Gastrocnemius medialis (tissue), 4 donors: ENCODE data around the gene CCDC146. TPM values are rescaled to one million over a fixed set of nuclear protein-coding genes. Genes with fewer than 3 reads are reported as not detected.

Experiments used
- ATAC-seq, 2 donors: fragments of 150-250 bp; one replicate each; pipeline ENCODE4 v1.9.1; 2016
- DNase-seq, 2 donors: peaks; one replicate each; pipeline ENCODE4 v3.0.0-alpha.2; 2019
- H3K27ac ChIP-seq, 4 donors: fragments of 200-600 bp; sonication (generic); 1 replicate in 1 of 4; 2 replicates in 3 of 4; pipeline ENCODE4 v1.5.1; 2016 to 2018; ENCODE audit warnings: mild to moderate bottlenecking in 2 of 4, moderate library complexity in 1 of 4
- H3K27me3 ChIP-seq, 3 donors: fragments of 200-600 bp; sonication (generic) in 2 of 3; 1 replicate in 1 of 3; 2 replicates in 2 of 3; pipeline versions ENCODE4 v1.5.1 to v1.6.0; 2016 to 2019; ENCODE audit warnings: mild to moderate bottlenecking in 1 of 3, moderate library complexity in 1 of 3
- H3K36me3 ChIP-seq, 2 donors: fragments of 200-600 bp; sonication (generic) in 1 of 2; one replicate each; pipeline ENCODE4 v1.5.1; 2017 to 2018
- H3K4me1 ChIP-seq, 2 donors: fragments of 200-600 bp; sonication (generic) in 1 of 2; one replicate each; pipeline ENCODE4 v1.5.1; 2016 to 2017; ENCODE audit warnings: mild to moderate bottlenecking in 2 of 2
- H3K4me3 ChIP-seq, 4 donors: fragments of 200-600 bp; sonication (generic) in 3 of 4; 1 replicate in 1 of 4; 2 replicates in 3 of 4; pipeline ENCODE4 v1.5.1; 2016 to 2019; ENCODE audit warnings: mild to moderate bottlenecking in 2 of 4
- H3K9me3 ChIP-seq, 3 donors: fragments of 200-600 bp; sonication (generic) in 2 of 3; 1 replicate in 1 of 3; 2 replicates in 2 of 3; pipeline ENCODE4 v1.5.1; 2016 to 2019
- POLR2A ChIP-seq, 2 donors: fragments of 450-650 bp; IDR thresholded peaks; one replicate each; pipeline ENCODE4 v1.6.1; 2017; ENCODE audit warnings: antibody characterized with exemption in 2 of 2, mild to moderate bottlenecking in 2 of 2, moderate library complexity in 2 of 2
- in situ Hi-C, 4 donors: fragments of 200-750 bp; cut with MboI; loops; one replicate each; pipeline versions ENCODE4 v1.15.0 to v1.8.0; 2017; ENCODE audit warnings: low sequenced_read_pairs in 4 of 4
- intact Hi-C: fragments of 100-400 bp; cut with DNase I; formaldehyde crosslinking; loops from one replicate; pipeline ENCODE4 v1.15.1; 2023; ENCODE audit warnings: low total_unique reads
- total RNA-seq, 4 donors: library from RNA; depleted of rRNA; stranded (reverse); fragments of >200 nt; gene quantifications; one replicate each; pipeline versions ENCODE4 v1.1.0 to v1.2.3, GENCODE V29; 2016
- TF ChIP-seq, protein P1 (sequence below), 5 experiments: fragments of 450-650 bp in 3 of 5; fragments of 200-600 bp in 2 of 5; sonication (generic) in 2 of 5; IDR thresholded peaks in 4 of 5; conservative IDR thresholded peaks in 1 of 5; 1 replicate in 4 of 5; 2 replicates in 1 of 5; pipeline ENCODE4 v1.5.1; 2016 to 2019; ENCODE audit warnings: antibody characterized with exemption in 5 of 5, mild to moderate bottlenecking in 3 of 5, moderate library complexity in 3 of 5

The CCDC146 gene
- total RNA-seq, 4 donors from 2014 or later = 1.4 to 4.3 (median 2.8) TPM

DNA sequence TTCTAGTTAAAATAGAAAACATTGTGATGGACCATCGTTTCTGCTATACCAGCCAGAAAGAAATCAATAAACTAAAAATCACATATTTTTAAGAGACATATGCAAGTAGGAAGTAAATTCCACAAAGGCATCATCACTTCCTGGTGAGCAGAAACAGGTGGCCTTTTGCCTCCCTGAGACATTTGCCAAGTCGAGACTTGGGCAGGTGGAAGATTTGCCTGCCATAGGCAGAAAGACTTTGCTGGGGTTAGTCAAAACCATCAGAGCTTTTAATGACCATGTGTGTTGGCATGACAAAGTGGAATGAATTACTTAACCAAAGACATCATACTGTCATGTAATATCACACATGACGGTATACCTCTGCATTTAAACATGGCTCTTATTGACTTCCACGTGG lies 143.3 kb downstream of the CCDC146 start:
- H3K4me3 ChIP-seq = no peak overlapping the region
- intact Hi-C loops = no loop called here
- DNase-seq = no peak
- H3K4me1 ChIP-seq = no peaks in the 10 kb centered on the region
- H3K27me3 ChIP-seq = no peaks in the 10 kb centered on the region
- ATAC-seq = no peak
- in situ Hi-C loops = no loop called here
- H3K9me3 ChIP-seq = no peaks in the 10 kb centered on the region
- TF ChIP-seq, protein P1, sequence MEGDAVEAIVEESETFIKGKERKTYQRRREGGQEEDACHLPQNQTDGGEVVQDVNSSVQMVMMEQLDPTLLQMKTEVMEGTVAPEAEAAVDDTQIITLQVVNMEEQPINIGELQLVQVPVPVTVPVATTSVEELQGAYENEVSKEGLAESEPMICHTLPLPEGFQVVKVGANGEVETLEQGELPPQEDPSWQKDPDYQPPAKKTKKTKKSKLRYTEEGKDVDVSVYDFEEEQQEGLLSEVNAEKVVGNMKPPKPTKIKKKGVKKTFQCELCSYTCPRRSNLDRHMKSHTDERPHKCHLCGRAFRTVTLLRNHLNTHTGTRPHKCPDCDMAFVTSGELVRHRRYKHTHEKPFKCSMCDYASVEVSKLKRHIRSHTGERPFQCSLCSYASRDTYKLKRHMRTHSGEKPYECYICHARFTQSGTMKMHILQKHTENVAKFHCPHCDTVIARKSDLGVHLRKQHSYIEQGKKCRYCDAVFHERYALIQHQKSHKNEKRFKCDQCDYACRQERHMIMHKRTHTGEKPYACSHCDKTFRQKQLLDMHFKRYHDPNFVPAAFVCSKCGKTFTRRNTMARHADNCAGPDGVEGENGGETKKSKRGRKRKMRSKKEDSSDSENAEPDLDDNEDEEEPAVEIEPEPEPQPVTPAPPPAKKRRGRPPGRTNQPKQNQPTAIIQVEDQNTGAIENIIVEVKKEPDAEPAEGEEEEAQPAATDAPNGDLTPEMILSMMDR (IDR thresholded peaks at IDR 0.05 in 4 of 5, conservative IDR thresholded peaks at IDR 0.05 in 1 of 5) = no peak
- TF ChIP-seq POLR2A (IDR thresholded peaks at IDR 0.05) = no peak
- no peaks in the 10 kb centered on the region for H3K36me3 ChIP-seq
- H3K27ac ChIP-seq = no peak overlapping the region

DNA sequence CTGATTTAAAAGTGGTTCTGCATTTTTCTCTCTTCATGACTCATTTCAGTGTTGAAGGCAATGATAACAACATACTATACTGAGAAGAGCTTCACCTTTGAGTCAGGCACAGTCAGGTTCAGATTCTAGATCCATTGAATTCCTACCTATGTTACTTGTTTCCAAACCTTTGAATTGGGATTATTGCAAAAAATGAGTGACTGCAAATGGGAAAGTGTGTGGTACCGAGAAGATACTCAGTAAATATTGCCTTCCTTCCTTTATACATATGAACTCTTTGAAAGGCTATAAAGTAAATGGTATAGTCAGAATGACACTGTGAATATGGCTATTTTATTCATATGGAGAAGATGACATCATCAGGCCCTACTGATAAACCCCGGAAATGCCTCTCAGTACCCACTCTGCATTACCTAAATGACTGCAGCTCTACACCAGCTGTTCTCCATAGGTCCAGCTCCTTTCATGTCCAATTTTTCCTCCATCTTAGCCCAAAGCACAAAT lies 143.9 kb downstream of the CCDC146 start:
- Histone ChIP-seq H3K4me1 (no peaks in the 10 kb centered on the region), H3K9me3 (no peaks in the 10 kb centered on the region), H3K27ac (no peak overlapping the region), H3K27me3 (no peaks in the 10 kb centered on the region), H3K4me3 (no peak overlapping the region), H3K36me3 (no peaks in the 10 kb centered on the region)
- in situ Hi-C loops (no loop called here), intact Hi-C loops (no loop called here)
- ATAC-seq (no peak), DNase-seq (no peak)
- TF ChIP-seq POLR2A (IDR thresholded peaks at IDR 0.05) = no peak
- TF ChIP-seq, protein P1 (IDR thresholded peaks at IDR 0.05 in 4 of 5, conservative IDR thresholded peaks at IDR 0.05 in 1 of 5) = no peak

DNA sequence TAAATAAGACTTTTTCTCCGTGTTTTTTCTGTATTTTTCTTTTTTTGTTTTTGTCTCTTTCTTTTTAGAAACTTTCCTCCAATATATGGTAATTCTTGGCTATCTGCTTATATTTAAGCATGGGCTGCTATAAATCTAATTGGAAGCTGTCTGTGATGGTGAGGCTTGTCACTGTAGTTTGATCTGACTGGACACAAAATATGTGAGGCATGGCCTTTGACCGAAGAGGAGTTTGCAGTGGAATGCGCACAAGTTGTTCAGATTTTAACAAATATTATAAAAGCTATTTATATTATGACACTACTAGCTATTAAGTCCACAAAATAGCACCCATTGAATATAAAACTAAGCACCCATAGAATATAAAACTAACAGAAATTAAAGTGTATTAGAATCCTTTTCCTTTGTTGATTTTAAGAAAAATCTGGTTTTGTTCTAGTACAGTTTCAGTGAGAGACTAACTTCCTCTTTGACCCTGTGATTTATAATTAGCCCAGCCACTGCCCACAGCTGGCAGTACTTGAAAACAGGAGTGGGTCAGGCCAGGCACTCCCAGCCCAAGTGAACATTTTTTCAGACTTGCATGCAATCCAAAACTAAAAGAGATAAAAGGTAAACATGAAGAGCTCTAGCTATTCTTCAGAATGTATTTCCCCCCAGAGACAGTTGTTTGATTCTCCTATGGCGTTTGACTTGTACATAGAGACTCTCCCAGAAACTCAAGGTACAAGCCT lies 147.1 kb downstream of the CCDC146 start:
- in situ Hi-C loops (no loop called here), intact Hi-C loops (no loop called here)
- no peaks in the 10 kb centered on the region for H3K27me3 ChIP-seq
- no peak for DNase-seq
- peaks cover 0 to 2% of the 10 kb centered on the region in 2 donors for H3K36me3 ChIP-seq
- H3K4me3 ChIP-seq = no peak overlapping the region
- no peak for TF ChIP-seq POLR2A (IDR thresholded peaks at IDR 0.05)
- TF ChIP-seq, protein P1 (IDR thresholded peaks at IDR 0.05 in 4 of 5, conservative IDR thresholded peaks at IDR 0.05 in 1 of 5) = no peak
- no peak for ATAC-seq
- no peak overlapping the region for H3K27ac ChIP-seq
- H3K4me1 ChIP-seq = no peaks in the 10 kb centered on the region
- H3K9me3 ChIP-seq = no peaks in the 10 kb centered on the region

DNA sequence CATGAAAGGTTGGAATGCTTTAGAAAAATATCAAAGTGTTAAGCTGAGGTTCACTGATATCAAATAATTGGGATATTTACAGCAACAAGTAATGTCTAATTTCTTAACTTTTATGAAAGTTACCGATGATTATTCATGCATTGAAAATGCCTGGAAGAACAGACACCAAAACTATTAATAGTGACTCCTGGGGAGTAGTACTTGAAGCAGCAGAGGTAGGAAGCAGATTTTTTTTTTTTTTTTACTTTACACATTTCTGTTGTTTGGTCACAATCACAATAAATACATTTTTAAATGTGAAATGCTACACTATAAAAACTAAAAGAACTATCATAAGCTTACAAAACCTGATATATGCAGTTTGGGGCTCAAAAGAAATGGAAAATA lies 147.7 kb downstream of the CCDC146 start:
- no peak overlapping the region for H3K27ac ChIP-seq
- H3K4me1 ChIP-seq = no peaks in the 10 kb centered on the region
- DNase-seq (no peak), ATAC-seq (no peak)
- no peaks in the 10 kb centered on the region for H3K27me3 ChIP-seq
- peaks cover 0 to 4% of the 10 kb centered on the region in 2 donors for H3K36me3 ChIP-seq
- in situ Hi-C loops (no loop called here), intact Hi-C loops (no loop called here)
- no peaks in the 10 kb centered on the region for H3K9me3 ChIP-seq
- no peak overlapping the region for H3K4me3 ChIP-seq
- no peak for TF ChIP-seq POLR2A (IDR thresholded peaks at IDR 0.05)
- TF ChIP-seq, protein P1 (IDR thresholded peaks at IDR 0.05 in 4 of 5, conservative IDR thresholded peaks at IDR 0.05 in 1 of 5) = no peak
